Renal cortical epithelial cell (primary cell): Measurements from ENCODE around the gene KCTD16. TPM values are rescaled to one million over a fixed set of nuclear protein-coding genes. Genes with fewer than 3 reads are reported as not detected.

Experiments
- DNase-seq: peaks from one replicate; pipeline ENCODE4 v3.0.0-alpha.2; 2011; ENCODE audit warnings: low read depth
- total RNA-seq: library from RNA; depleted of rRNA; stranded (reverse); fragments of >200 nt; gene quantifications from 2 replicates; pipeline ENCODE4 v1.2.3, GENCODE V29; 2014

KCTD16 gene
- total RNA-seq, 1 donor from 2014 or later = 1.1 TPM

DNA sequence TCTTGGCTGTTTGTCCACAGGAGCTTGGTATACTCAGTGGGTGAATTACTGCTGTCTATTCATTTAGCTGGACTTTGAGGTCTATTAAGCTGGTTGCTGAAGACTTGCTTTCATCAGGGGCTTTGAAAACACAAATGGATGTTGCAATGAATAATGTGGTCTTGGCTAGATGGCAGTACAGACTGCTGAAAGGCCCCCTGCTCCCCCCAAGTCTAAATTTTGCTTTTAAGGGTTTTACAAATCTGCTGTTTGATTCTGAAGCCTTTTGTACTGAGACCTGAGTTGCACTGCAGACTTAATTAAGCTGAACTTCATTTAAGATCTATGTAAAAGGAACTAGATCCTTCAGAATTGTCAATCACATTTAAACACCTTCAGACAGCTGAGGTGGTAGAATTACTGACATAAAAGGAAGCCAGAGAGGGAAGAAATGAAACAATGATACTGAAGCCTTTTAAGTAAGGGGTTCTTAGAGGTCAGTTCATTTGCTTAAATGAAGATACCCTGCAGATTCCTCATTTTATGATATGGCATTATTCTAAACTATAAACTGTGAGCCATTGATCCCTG, 37.3 kb downstream of the KCTD16 start:
- no peak for DNase-seq

DNA sequence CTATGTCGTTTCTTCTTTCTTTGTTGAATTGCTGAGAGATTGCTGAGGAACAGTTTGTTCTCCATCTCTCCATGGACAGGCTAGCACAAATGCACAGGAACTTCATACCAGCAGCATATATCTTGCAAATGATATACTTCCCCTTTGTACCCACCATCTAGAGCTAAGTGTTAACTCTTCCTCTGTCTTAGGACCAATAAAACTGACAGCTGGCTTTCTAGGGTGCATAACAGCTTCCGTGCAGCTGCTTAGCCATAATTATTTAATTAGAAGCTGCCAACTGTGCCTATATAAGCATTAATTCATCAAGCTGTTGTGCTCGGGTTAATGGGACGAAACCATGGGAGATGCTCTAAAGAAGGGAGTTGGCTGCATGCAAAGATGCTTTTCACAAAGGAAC, 38.7 kb downstream of the KCTD16 start:
- no peak for DNase-seq

DNA sequence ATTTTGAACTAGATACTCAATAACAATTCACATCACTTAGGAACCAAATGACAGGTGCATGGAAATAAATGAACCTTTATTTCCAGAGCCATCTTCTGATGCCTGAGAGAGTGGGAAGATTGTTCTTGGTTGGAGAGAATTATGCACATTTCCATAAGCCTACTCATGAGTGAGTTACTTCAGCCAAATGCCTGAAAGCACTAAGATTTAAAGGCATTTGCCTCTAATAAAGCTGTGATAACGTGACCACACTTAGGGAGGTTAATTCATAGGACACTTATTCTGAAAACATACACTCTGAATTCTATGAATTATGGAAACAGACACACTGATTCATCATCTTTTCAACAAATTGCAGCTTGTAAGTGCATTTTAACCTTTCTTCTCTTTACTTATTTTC, 40.0 kb downstream of the KCTD16 start:
- no peak for DNase-seq

DNA sequence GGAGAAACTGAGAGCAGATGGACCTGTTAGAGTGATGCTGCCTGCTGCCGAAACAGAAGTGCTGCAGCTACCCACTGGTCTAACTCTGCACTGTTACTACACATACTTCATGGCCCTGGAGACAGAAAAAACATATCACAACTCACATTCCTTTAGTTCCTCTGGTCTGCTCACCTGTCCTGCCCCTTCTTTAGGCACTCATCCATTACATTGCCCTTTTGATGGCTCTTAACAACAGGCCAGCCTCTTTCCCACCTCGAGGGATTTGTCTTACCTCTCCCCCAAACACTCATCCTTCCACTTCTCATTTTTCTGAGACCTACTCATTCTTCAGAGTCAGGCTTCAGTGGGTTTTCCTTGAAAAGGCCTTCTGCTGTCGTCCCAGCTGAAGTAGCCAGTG, 49.2 kb downstream of the KCTD16 start:
- peak; percentile 11 for DNase-seq

DNA sequence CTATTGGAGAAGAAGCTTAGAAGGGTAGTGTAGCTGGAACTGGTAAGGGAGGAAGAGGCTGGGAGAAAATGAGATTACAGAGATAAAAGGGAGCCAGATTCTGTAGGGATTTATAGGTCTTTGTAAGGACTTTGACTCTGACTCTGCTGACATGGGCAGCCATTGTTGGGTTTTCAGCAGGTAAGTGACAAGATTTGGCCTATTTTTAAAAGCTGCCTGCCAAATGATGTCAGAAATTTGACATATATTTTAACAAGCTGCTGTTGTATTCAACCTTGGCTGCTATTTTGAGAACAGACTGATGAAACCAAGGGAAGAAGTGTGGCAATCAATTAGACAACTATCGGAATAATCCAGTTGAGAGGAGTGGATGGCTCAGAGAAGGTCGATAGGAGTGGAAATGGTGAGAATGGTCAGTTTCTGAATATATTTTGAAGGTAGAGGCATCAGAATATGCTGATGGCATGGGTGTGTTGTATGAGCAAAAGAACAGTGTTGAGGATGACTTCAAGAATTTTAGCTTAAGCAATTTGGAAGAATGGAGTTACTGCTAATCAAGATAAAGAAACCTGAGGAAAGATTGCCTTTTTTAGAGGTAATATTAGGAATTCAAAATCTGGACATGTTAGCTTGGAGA, 56.8 kb downstream of the KCTD16 start:
- DNase-seq = no peak

DNA sequence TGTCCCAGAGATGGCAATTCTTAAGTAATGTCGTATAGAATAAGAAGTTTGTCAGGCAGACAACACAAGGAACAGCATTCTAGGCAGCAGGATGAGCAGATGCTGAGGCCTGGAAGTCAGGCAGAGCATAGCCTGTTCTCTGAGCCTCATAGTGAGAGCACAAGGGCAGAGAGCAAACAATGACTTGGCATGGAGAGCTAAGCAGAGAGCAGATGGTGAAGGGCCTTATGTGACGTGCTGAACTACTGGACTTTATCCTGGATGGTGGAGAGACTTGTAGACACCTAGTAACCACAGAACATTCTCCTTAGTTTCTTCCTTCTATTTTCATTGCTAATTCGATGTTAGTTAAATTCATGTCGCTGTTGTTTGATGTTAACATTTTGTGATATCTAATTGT, 60.1 kb downstream of the KCTD16 start:
- DNase-seq = no peak

DNA sequence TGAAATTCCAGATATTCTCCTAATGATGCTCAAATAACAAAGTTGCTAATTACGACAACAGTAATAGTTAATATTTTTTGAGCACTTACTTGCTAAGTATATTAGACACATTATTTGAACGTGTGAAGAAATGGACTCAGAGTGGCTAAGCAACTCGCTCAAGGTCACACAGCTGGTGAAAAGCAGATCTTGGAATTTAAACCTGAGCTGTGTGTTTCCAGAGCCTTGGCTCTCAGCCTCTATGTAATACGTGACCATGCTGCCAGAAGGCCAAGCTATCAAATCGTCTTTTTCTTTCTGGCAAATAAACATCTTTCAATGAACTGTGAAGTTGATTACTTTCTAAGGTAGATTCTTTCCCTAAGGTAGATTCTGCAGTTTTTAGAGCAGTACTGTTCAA, 61.6 kb downstream of the KCTD16 start:
- DNase-seq = no peak

DNA sequence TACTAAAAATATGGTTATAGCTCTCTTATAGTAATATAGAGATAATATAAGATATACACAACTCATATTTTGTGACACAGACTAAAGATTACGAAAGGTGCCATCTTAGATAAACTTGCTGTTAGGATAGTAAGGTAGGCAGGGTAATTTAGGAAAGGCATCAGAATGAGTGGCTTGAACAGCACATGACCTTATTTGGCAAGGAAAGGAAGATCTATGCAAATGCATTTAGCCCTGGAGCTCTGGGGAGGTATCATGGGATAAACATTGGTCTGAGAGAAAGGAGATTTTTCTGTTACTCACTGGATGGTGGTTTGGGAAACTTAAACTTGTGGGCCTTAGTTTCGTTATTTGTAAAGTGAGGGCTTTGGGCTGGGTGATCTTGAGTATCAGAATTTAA, 65.8 kb downstream of the KCTD16 start:
- no peak for DNase-seq

DNA sequence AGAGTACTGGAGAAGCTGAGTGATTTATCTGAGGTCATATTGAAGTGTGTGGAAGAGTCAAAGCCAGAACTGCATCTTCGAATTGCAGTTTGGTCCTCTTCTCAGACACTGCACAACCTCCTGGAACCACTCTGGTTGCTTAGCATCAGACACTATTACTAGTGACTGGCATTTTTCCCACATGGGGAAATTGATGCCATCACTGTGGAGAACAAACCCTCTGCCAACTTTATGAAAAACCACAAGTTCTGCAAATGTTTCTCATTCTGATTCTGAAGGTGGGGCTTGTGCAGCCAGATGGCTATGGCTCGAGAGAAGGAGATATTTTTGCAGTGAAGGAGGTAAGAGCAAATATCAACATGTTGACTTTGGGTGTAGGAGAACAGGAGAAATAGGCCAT, 67.2 kb downstream of the KCTD16 start:
- DNase-seq = no peak

DNA sequence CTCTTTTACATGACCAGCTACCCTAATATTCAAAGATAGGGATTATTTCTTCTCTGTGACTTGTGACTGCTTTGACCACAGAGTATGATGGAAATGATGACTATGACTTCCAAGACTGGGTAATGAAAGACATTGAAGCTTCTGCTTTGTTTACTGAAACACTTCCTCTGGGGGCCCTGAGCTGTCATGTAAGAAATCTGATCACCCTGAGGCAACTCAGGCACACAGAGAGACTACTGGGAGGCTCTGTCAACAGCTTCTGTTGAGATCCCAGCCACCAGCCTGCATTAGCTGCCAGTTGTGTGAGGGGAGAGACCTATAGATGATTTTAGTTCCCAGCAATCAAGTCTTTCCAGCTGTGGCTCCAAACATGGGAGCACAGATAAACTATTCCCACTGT, 76.5 kb downstream of the KCTD16 start:
- DNase-seq = no peak

DNA sequence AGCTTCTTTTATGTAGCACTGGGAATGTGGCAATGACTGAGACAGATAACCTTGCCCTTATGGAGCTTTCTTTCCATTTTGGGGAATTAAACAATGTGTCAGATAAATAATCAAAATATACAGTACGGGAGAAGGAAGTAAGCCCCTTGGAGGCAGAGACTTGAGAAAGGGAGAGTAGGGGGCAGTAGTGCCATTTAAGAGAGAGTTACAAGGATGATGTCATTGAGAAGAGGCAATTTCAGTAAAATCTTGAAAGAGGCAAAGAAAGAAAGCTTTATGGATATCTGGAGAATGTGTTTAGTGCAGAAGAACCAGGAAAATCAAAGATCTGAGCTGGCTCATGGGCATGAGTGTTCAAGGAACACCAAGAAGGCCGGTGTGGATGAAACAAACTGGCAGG, 77.3 kb downstream of the KCTD16 start:
- no peak for DNase-seq

DNA sequence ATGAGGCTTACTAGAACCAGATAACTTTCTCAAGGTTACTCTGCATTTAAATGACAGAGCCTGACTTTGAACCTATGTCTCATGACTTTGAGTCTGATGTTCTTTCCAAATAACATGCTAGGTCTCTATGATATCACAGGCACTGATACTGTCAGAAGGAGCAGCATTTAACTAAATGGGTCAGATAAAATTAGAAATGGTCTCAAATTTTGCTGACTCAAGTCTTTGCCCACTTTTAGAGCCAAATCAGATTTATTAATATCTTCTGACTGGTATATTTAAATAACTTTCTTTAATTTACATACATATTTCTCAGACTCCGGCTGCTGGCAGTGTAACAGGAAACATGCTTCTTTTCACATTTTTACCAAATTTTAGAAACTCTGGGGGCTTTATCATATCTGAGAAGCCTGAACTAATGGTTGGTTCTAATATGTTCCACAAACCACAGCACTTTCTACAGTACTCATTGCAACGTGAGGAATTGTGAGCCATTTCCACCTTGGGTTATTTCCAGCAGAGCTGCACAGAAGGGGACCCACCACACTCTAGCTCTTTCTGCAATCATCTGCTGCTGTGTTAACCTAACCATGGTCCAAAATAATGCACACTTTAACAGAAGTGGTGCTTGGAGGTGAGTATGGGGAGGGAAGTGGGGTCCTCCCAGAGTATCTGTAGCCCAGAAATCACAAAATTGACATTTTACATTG, 79.2 kb downstream of the KCTD16 start:
- DNase-seq = no peak

DNA sequence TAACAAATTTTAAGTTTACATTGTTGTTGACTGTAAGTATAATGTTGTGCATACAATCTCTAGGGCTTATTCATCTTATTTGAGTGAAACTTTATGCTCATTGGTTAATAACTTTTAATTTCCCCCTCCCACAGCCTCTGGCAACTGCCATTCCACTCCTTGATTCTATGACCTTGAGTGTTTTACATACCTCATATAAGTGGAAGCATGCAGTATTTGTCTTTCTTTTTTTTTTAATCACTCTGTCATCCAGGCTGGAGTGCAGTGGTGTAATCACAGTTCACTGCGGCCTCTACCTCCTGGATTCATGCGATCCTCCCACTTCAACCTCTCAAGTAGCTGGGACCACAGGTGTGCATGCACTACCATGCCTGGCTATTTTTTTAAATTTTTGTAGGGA, 83.9 kb downstream of the KCTD16 start:
- peak; percentile 2 for DNase-seq

DNA sequence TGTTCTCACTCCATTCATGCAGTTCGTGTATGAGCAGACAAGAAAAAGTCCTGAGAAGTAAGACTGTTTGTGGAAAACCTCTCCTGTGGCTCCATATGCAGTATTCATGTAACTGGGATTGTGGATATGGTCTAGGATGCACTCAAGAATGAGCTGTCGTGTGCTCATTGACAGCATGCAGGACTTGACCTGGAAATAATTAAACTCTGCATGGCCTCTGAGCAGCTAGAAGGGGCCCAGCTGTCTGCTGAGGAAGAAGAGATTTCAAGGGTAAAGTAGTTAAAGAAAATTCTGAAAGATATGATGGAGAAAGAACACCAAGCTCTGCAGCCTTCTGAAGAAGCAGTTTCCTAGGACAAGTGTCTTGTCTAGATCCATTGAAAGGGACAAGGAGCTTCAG, 89.4 kb downstream of the KCTD16 start:
- no peak for DNase-seq

DNA sequence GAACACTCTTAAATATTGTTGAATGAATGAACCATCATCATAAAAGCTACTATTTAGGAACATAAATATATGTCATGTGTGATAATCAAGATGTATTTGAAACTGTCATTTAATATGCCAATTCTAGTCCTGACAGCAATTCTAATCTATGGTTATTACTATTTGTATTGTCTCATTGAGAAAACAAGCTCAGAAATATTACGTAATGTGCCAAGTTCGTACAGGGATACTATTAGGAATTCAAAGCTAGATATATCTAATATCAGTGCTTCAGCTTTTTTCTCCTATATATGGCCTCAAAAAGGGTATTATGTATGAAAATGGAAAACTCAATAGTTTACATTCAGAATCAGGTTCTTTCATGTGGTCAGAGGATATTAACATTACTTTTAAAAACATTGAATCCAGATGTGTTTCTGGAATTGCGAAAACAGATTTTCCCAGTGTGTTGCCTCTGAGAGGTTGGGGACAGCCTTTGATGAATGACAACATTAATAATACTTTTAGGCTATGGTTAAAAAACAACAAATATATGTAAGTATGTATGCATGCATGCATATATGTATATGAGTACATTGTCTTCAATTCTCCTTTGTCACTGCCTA, 95.1 kb downstream of the KCTD16 start:
- DNase-seq = no peak

DNA sequence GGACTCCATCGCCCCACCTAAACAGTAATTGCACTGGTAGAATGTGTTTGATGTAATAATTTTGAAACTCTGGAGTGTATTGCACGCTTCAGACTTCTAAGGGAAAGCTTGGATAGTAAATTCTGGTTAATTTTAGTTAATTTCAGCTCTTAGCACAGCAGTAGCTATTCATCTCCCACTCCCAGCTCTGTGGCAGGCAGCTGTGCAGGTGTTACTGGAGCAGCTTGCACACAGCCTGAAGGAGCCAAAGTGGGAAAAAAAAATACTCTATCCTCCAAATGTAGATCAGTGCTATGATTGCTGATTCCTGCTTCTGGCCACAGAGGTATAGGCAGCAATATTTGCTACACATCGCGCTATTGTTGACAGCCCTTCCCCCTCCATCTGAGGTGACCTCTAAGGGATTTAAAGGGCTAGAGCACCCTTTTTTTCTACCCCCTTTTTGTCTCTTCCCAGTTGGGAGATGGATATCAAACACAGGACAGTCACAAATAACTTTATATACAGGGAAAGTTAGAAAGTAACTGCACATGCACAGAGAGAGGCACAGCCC, 97.4 kb downstream of the KCTD16 start:
- DNase-seq = no peak

DNA sequence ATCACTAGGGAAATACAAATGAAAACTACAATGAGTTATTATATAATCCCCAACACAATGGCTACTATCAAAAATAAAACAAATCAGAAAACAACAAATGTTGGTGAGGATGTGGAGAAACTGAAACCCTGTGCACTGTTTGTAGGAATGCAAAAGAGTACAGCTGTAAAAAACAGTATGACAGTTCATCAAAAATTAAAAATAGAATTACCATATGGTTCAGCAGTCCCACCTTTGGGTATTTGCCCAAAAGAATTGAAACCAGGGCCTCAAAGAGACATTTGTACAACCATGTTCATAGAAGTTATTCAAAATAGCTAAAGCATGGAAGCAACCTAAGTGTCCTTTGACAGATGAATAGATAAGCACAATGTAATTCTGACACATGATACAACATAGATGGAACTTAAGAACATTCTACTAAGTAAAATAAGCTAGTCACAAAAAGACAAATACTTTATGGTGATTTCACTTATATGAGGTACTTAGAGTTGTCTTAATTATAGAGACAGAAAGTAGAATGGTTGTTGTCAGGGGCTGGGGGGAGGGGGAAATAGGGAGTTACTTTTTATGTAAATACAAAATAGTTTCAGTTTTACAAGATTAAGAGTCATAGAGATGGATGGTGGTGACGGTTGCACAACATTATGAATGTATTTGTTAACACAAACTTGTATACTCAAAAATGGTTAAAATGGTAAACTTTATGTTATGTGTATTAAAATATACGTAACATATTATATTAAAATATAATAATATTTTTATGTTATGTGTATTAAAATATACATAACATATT, 102.8 kb downstream of the KCTD16 start:
- no peak for DNase-seq

DNA sequence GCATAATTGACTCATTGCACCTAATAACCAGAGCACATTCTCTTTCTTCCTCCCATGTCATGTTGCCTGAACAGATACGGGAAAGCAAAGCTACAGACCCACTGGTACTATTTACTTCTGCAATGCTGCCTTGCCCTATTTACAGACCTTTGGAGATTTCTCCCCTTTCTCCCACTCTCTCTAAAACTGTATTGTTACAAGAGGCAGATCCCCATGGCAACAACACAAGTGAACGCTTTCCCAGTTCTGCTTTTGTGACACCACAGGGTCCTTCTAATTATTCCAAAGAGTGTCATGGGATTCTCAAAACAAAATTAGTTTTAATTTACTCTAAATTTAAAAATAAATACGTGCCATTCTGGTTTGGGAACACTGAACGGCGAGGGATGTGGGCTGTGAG, 104.7 kb downstream of the KCTD16 start:
- DNase-seq = no peak

DNA sequence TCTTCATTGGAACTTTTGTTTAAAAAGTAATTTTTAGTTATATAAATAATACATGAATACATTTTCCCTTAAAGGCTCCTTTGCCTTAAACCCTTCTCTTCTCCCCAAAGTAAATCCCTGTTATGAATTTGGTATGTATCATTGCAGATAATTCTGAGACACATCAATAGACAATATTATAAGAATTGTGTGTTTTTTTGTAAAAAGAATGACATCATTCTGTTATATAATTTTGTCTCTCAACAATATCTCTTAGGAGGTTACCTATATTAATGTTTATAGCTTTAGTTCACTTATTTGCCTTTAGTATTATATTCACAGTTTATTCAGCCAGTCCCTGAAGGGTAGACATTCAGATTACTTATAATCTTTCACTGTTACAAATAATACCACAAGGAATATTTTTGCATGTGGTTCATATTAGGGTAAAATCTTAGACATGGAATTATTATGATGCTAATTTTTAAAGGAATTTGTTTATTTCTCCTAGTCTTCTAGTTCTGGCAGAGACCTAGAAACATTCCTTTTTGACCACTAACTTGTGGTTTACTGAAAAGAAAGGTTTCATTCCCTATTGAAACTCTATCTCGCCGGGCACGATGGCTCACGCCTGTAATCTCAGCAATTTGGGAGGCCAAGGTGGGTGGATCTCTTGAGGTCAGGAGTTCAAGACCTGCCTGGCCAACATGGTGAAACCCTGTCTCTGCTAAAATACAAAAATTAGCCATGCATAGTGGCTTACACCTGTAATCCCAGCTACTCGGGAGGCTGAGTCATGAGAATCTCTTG, 105.6 kb downstream of the KCTD16 start:
- peak; percentile 8 for DNase-seq

DNA sequence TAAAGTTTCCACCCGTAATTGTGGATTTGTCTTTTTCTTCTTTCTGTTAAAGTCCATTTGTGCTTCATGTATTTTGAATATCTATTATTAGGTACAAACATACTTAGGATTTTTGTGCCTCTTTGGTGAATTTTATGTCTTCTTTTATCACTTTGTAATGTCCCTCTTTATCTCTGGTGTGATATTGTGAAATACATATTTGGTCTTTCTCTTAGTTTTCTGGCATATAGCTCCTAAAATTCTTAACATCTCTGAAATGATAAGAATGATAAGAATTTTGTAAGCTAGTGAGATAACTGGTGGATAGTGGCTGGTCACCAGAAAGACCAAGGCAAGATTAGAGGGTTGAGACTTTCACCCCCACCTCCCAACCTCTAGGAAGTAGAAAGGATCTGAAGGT, 111.1 kb downstream of the KCTD16 start:
- no peak for DNase-seq

DNA sequence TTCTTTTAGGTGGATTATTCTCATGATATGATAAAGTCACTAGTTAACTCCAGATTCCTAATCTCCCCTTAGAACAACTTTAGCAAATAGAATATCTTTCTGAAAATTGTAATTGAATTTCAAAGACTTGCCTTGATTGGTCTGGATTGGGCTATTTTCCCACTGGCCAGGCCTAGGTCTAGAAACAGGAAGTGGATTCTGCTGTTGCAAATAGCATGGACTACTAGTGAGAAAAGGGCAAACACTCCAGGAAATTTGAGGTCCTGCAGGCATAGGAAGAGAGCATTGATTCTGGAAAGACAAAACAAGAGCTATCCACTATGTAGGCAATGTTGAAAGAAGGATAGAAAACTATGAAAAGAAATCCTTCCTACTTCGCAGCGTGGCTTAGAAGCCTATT, 113.4 kb downstream of the KCTD16 start:
- DNase-seq = no peak
